GM12878 (cell line): ENCODE measurements around the gene SPAG16. TPM values are rescaled to one million over a fixed set of nuclear protein-coding genes. Genes with fewer than 3 reads are reported as not detected.

Experiments used
- ATAC-seq: fragments of 200-7000 bp; cut with Tn5 transposase; 3 replicates; pipeline ENCODE4 v1.9.1; 2020; ENCODE audit warnings: mild to moderate bottlenecking, moderate library complexity
- BruUV-seq: library from RNA; stranded (reverse); fragments of 400-500 nt; replicated peaks from 2 replicates; lab custom pipeline; 2021; lab: Mats Ljungman, UMichigan
- CTCF ChIA-PET: fragments of 300-600 bp; sonication (Branson Sonifier 250); formaldehyde crosslinking; extraction: SDS; loops from one replicate; lab custom pipeline; 2021; ENCODE audit warnings: inconsistent platforms; lab: Yijun Ruan, JAX
- POLR2A ChIA-PET: fragments of 350-600 bp; formaldehyde crosslinking; extraction: SDS; loops from one replicate; lab custom pipeline; 2021; ENCODE audit warnings: inconsistent platforms; lab: Charles Lee
- RAD21 ChIA-PET: fragments of 300-600 bp; sonication (Branson Sonifier 250); formaldehyde crosslinking; loops from one replicate; lab custom pipeline; 2023; ENCODE audit warnings: antibody characterized with exemption; ENCODE audit not compliant: unreplicated experiment; lab: Charles Lee
- SMC1A ChIA-PET: fragments of 300-600 bp; sonication (Branson Sonifier 250); formaldehyde crosslinking; loops from one replicate; lab custom pipeline; 2023; ENCODE audit not compliant: unreplicated experiment, uncharacterized antibody; lab: Charles Lee
- DNase-seq: peaks from one replicate; pipeline ENCODE4 v3.0.0-alpha.2; 2011; ENCODE audit warnings: low read depth, low spot score
- FAIRE-seq: peaks from 3 replicates; lab custom pipeline; 2011; peaks lifted over from hg19 to GRCh38; lab: Jason Lieb, UNC
- H2AFZ ChIP-seq: 2 replicates; pipeline ENCODE4 v1.6.0; 2011; ENCODE audit warnings: low read depth, low read length, control low read depth; ENCODE audit not compliant: control insufficient read depth
- H3K27ac ChIP-seq: 2 replicates; pipeline ENCODE4 v1.5.1; 2011; ENCODE audit warnings: control low read depth; ENCODE audit not compliant: control insufficient read depth, insufficient read depth
- H3K27me3 ChIP-seq, 2 experiments: replicated peaks in 1 of 2; 2 replicates each; pipeline versions ENCODE4 v1.6.0 to v1.6.1; 2011; ENCODE audit warnings: low read length in 1 of 2; ENCODE audit not compliant: control insufficient read depth in 2 of 2, insufficient read depth in 2 of 2
- H3K36me3 ChIP-seq, 2 experiments: 2 replicates each; pipeline ENCODE4 v1.5.1; 2011; ENCODE audit warnings: low read length in 1 of 2; ENCODE audit not compliant: control insufficient read depth in 2 of 2, insufficient read depth in 2 of 2
- H3K4me1 ChIP-seq: 2 replicates; pipeline ENCODE4 v1.6.1; 2011; ENCODE audit warnings: mild to moderate bottlenecking, low read length, moderate library complexity, mixed read lengths; ENCODE audit not compliant: control insufficient read depth, insufficient read depth
- H3K4me2 ChIP-seq: 2 replicates; pipeline ENCODE4 v1.6.0; 2011; ENCODE audit warnings: control low read depth; ENCODE audit not compliant: control insufficient read depth, insufficient read depth
- H3K4me3 ChIP-seq: fragments of 200-600 bp; sonication (generic); 2 replicates; pipeline ENCODE4 v1.5.1; 2016
- H3K79me2 ChIP-seq: 2 replicates; pipeline ENCODE4 v1.6.0; 2011; ENCODE audit warnings: low read length; ENCODE audit not compliant: control insufficient read depth, insufficient read depth
- H3K9ac ChIP-seq: 2 replicates; pipeline ENCODE4 v1.8.0; 2011; ENCODE audit warnings: low read length, control low read depth, mixed read lengths; ENCODE audit not compliant: control insufficient read depth, insufficient read depth
- H3K9me3 ChIP-seq: replicated peaks from 3 replicates; pipeline ENCODE4 v1.5.1; 2011; ENCODE audit warnings: mild to moderate bottlenecking, low read length; ENCODE audit not compliant: control insufficient read depth, insufficient read depth
- H4K20me1 ChIP-seq: 2 replicates; pipeline ENCODE4 v1.6.0; 2011; ENCODE audit not compliant: control insufficient read depth, insufficient read depth
- CBX3 ChIP-seq: fragments of 200-600 bp; sonication (generic); IDR thresholded peaks from 2 replicates; pipeline ENCODE4 v1.6.1; 2016; ENCODE audit warnings: low read depth, borderline replicate concordance
- EZH2 ChIP-seq: IDR thresholded peaks from 2 replicates; pipeline ENCODE4 v1.6.1; 2012; ENCODE audit warnings: low read depth, mild to moderate bottlenecking, control low read depth, inconsistent platforms, low read length, borderline replicate concordance; ENCODE audit not compliant: control insufficient read depth
- KAT2A ChIP-seq: conservative IDR thresholded peaks from 2 replicates; pipeline ENCODE4 v1.6.1; 2011; ENCODE audit warnings: low read depth, low read length; ENCODE audit not compliant: control insufficient read depth
- MTA2 ChIP-seq: fragments of 450-650 bp; IDR thresholded peaks from 2 replicates; pipeline ENCODE4 v1.6.1; 2016; ENCODE audit warnings: low read depth, mild to moderate bottlenecking, moderate library complexity
- NFYA ChIP-seq: IDR thresholded peaks from 2 replicates; pipeline ENCODE4 v1.6.1; 2011; ENCODE audit warnings: low read depth, mild to moderate bottlenecking, low read length, improper control_type of control experiment, borderline replicate concordance
- SMC3 ChIP-seq: IDR thresholded peaks from 2 replicates; pipeline ENCODE4 v1.6.1; 2011; ENCODE audit warnings: low read length, improper control_type of control experiment, borderline replicate concordance
- TARDBP ChIP-seq: IDR thresholded peaks from 2 replicates; pipeline ENCODE4 v1.6.1; 2016; ENCODE audit warnings: borderline replicate concordance
- ZNF384 ChIP-seq: IDR thresholded peaks from 2 replicates; pipeline ENCODE4 v1.6.1; 2012; ENCODE audit warnings: low read depth, mild to moderate bottlenecking, low read length, improper control_type of control experiment, borderline replicate concordance
- WGBS: methylation state at CpG from one replicate; pipeline ENCODE4 v1.1.6; 2016; ENCODE audit warnings: low lambda C conversion rate; ENCODE audit not compliant: insufficient replicate concordance, insufficient coverage; ENCODE audit errors: missing lambda C conversion rate; 5-methylcytosine and 5-hydroxymethylcytosine counted together
- in situ Hi-C: fragments of 300-500 bp; cut with MboI; formaldehyde crosslinking; loops from 9 replicates; pipeline ENCODE4 v1.14.3; 2018; ENCODE audit warnings: mixed read lengths
- intact Hi-C: fragments of 100-400 bp; cut with micrococcal nuclease; formaldehyde crosslinking; loops from one replicate; pipeline ENCODE4 v1.14.2; 2022; ENCODE audit not compliant: unreplicated experiment
- polyA plus RNA-seq, 11 experiments: library from polyadenylated mRNA; depleted of rRNA in 4 of 11; unstranded in 6 of 11; stranded (reverse) in 5 of 11; fragments of >200 nt; fragmentation: Nextera tagmentation in 4 of 11; fragmentation: Illumina TruSeq in 1 of 11; extraction: Ambion mirVana in 4 of 11; extraction: Trizol in 1 of 11; gene quantifications; 1 replicate in 1 of 11; 2 replicates in 10 of 11; pipeline versions ENCODE4 v1.2.1 to v1.2.3, GENCODE V29; 2011 to 2016; ENCODE audit warnings: inconsistent platforms in 2 of 11, missing spikeins in 2 of 11, low read depth in 1 of 11
- total RNA-seq, 4 experiments: library from RNA; depleted of rRNA in 3 of 4; stranded (reverse); fragments of >200 nt in 3 of 4; fragmentation: Illumina TruSeq in 1 of 4; extraction: Trizol in 1 of 4; gene quantifications; 2 replicates each; pipeline versions ENCODE4 v1.2.1 to v1.2.3, GENCODE V29; 2013 to 2021

SPAG16 gene
- total and polyA plus RNA-seq, 10 of the 15 experiments (the other 5 are each of a cell fraction or from before 2014, with no cell fraction given) = 6.0 to 25.0 (median 15.2) TPM

DNA sequence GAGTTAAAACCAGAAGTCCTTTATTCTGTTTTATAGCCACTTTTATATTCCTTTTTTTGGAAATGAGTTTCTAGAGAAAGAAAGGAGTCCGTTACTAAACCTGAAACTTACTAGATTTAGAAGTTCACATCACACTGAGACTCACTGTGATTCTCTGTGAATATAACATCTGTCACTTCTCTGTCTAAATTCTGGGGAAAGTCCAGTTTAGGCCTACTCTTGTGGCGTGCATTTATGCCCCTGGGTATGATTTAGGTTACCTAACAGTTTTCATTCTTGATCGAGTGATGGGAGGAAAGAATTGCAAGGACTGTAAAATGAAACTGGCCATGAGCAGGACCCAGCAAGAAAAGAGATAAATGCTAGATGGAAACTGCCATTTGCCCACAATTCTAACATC lies 449.6 kb downstream of the SPAG16 start (continued):
- TF ChIP-seq TARDBP = no peak

DNA sequence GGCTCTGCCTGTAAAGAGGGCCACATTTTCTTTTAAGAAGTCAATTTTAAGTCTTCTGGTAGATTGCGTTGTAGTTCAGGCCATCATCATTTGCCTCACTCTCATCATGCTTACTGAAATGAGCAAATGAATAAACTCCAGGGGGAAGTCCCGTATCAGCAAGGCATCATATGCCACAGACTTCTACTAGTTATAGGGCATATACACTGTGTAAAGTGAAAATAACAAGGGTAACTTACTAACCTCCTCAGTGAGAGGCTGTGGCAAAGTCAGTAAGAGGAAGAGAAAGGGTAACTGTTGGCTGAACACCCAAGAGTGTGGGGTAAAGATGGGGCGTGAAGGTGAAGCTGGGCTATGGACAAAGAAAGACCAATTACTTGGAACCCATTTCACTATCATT lies 456.2 kb downstream of the SPAG16 start:
- Histone ChIP-seq H3K36me3 (no peaks in the 10 kb centered on the region), H3K27me3 (no peaks in the 10 kb centered on the region), H3K79me2 (no peaks in the 10 kb centered on the region), H3K27ac (no peak overlapping the region), H2AFZ (peak overlapping the region; percentile 70), H4K20me1 (no peaks in the 10 kb centered on the region), H3K9ac (no peak overlapping the region), H3K4me3 (no peak overlapping the region), H3K4me1 (no peaks in the 10 kb centered on the region), H3K9me3 (no peaks in the 10 kb centered on the region), H3K4me2 (no peak overlapping the region; the same call in 1 of the 2 replicates)
- ChIA-PET SMC1A (interaction anchor here (1.4 to 2.4 kb wide), 4 partner anchors 12 to 46 kb away, joined by 3 to 11 read pairs (median 4); no protein-coding TSS in a partner anchor), CTCF (interaction anchor here (1.2 to 1.6 kb wide), 2 partner anchors 26 kb away, joined by 3 to 5 read pairs; no protein-coding TSS in a partner anchor), POLR2A (interaction anchor here (1.1 to 1.5 kb wide), 2 partner anchors 26 to 28 kb away, joined by 4 read pairs; no protein-coding TSS in a partner anchor), RAD21 (interaction anchor here (1.0 to 2.2 kb wide), 5 partner anchors 9 to 26 kb away, joined by 3 to 7 read pairs (median 4); no protein-coding TSS in a partner anchor)
- no TSS peak for BruUV-seq
- FAIRE-seq (peak; percentile 54), ATAC-seq (peak; percentile 99), DNase-seq (no peak)
- WGBS = 0% methylated on average over 3 of the region's 3 CpGs
- intact Hi-C loops = no loop called here
- TF ChIP-seq EZH2 (no peak), CBX3 (no peak), KAT2A (no peak), MTA2 (peak; percentile 28; the same call in 1 of the 2 replicates), SMC3 (no peak), ZNF384 (no peak), NFYA (no peak)
- in situ Hi-C loops = no loop called here
